GM12878 (cell line): ENCODE results near the gene PLAAT3. TPM values are rescaled to one million over a fixed set of nuclear protein-coding genes. Genes with fewer than 3 reads are reported as not detected.
"Not testable (repeated sequence)": the region's sequence is repeated elsewhere in the genome, so short reads cannot be mapped to it uniquely, and the experiment has no call there.

Source experiments
- ATAC-seq: fragments of 200-7000 bp; cut with Tn5 transposase; 3 replicates; pipeline ENCODE4 v1.9.1; 2020; ENCODE audit warnings: mild to moderate bottlenecking, moderate library complexity
- BruUV-seq: library from RNA; stranded (reverse); fragments of 400-500 nt; replicated peaks from 2 replicates; lab custom pipeline; 2021; lab: Mats Ljungman, UMichigan
- CTCF ChIA-PET: fragments of 300-600 bp; sonication (Branson Sonifier 250); formaldehyde crosslinking; extraction: SDS; loops from one replicate; lab custom pipeline; 2021; ENCODE audit warnings: inconsistent platforms; lab: Yijun Ruan, JAX
- POLR2A ChIA-PET: fragments of 350-600 bp; formaldehyde crosslinking; extraction: SDS; loops from one replicate; lab custom pipeline; 2021; ENCODE audit warnings: inconsistent platforms; lab: Charles Lee
- RAD21 ChIA-PET: fragments of 300-600 bp; sonication (Branson Sonifier 250); formaldehyde crosslinking; loops from one replicate; lab custom pipeline; 2023; ENCODE audit warnings: antibody characterized with exemption; ENCODE audit not compliant: unreplicated experiment; lab: Charles Lee
- SMC1A ChIA-PET: fragments of 300-600 bp; sonication (Branson Sonifier 250); formaldehyde crosslinking; loops from one replicate; lab custom pipeline; 2023; ENCODE audit not compliant: unreplicated experiment, uncharacterized antibody; lab: Charles Lee
- DNase-seq: peaks from one replicate; pipeline ENCODE4 v3.0.0-alpha.2; 2011; ENCODE audit warnings: low read depth, low spot score
- FAIRE-seq: peaks from 3 replicates; lab custom pipeline; 2011; peaks lifted over from hg19 to GRCh38; lab: Jason Lieb, UNC
- H2AFZ ChIP-seq: 2 replicates; pipeline ENCODE4 v1.6.0; 2011; ENCODE audit warnings: low read depth, low read length, control low read depth; ENCODE audit not compliant: control insufficient read depth
- H3K27ac ChIP-seq: 2 replicates; pipeline ENCODE4 v1.5.1; 2011; ENCODE audit warnings: control low read depth; ENCODE audit not compliant: control insufficient read depth, insufficient read depth
- H3K27me3 ChIP-seq, 2 experiments: replicated peaks in 1 of 2; 2 replicates each; pipeline versions ENCODE4 v1.6.0 to v1.6.1; 2011; ENCODE audit warnings: low read length in 1 of 2; ENCODE audit not compliant: control insufficient read depth in 2 of 2, insufficient read depth in 2 of 2
- H3K36me3 ChIP-seq, 2 experiments: 2 replicates each; pipeline ENCODE4 v1.5.1; 2011; ENCODE audit warnings: low read length in 1 of 2; ENCODE audit not compliant: control insufficient read depth in 2 of 2, insufficient read depth in 2 of 2
- H3K4me1 ChIP-seq: 2 replicates; pipeline ENCODE4 v1.6.1; 2011; ENCODE audit warnings: mild to moderate bottlenecking, low read length, moderate library complexity, mixed read lengths; ENCODE audit not compliant: control insufficient read depth, insufficient read depth
- H3K4me2 ChIP-seq: 2 replicates; pipeline ENCODE4 v1.6.0; 2011; ENCODE audit warnings: control low read depth; ENCODE audit not compliant: control insufficient read depth, insufficient read depth
- H3K4me3 ChIP-seq: fragments of 200-600 bp; sonication (generic); 2 replicates; pipeline ENCODE4 v1.5.1; 2016
- H3K79me2 ChIP-seq: 2 replicates; pipeline ENCODE4 v1.6.0; 2011; ENCODE audit warnings: low read length; ENCODE audit not compliant: control insufficient read depth, insufficient read depth
- H3K9ac ChIP-seq: 2 replicates; pipeline ENCODE4 v1.8.0; 2011; ENCODE audit warnings: low read length, control low read depth, mixed read lengths; ENCODE audit not compliant: control insufficient read depth, insufficient read depth
- H3K9me3 ChIP-seq: replicated peaks from 3 replicates; pipeline ENCODE4 v1.5.1; 2011; ENCODE audit warnings: mild to moderate bottlenecking, low read length; ENCODE audit not compliant: control insufficient read depth, insufficient read depth
- H4K20me1 ChIP-seq: 2 replicates; pipeline ENCODE4 v1.6.0; 2011; ENCODE audit not compliant: control insufficient read depth, insufficient read depth
- IKZF1 ChIP-seq: fragments of 450-650 bp; conservative IDR thresholded peaks from 2 replicates; pipeline ENCODE4 v1.6.1; 2017; ENCODE audit warnings: antibody characterized with exemption, mild to moderate bottlenecking
- SMC3 ChIP-seq: IDR thresholded peaks from 2 replicates; pipeline ENCODE4 v1.6.1; 2011; ENCODE audit warnings: low read length, improper control_type of control experiment, borderline replicate concordance
- SUZ12 ChIP-seq: fragments of 200-600 bp; sonication (generic); IDR thresholded peaks from one replicate; pipeline ENCODE4 v1.6.1; 2018; ENCODE audit warnings: antibody characterized with exemption, mild to moderate bottlenecking; ENCODE audit not compliant: unreplicated experiment
- ZNF274 ChIP-seq: IDR thresholded peaks from one replicate; pipeline ENCODE4 v1.8.0; 2011; ENCODE audit not compliant: insufficient read length, insufficient read depth
- whole genome bisulfite sequencing: methylation state at CpG from one replicate; pipeline ENCODE4 v1.1.6; 2016; ENCODE audit warnings: low lambda C conversion rate; ENCODE audit not compliant: insufficient replicate concordance, insufficient coverage; ENCODE audit errors: missing lambda C conversion rate; 5-methylcytosine and 5-hydroxymethylcytosine counted together
- in situ Hi-C: fragments of 300-500 bp; cut with MboI; formaldehyde crosslinking; loops from 9 replicates; pipeline ENCODE4 v1.14.3; 2018; ENCODE audit warnings: mixed read lengths
- intact Hi-C: fragments of 100-400 bp; cut with micrococcal nuclease; formaldehyde crosslinking; loops from one replicate; pipeline ENCODE4 v1.14.2; 2022; ENCODE audit not compliant: unreplicated experiment
- polyA plus RNA-seq, 11 experiments: library from polyadenylated mRNA; depleted of rRNA in 4 of 11; unstranded in 6 of 11; stranded (reverse) in 5 of 11; fragments of >200 nt; fragmentation: Nextera tagmentation in 4 of 11; fragmentation: Illumina TruSeq in 1 of 11; extraction: Ambion mirVana in 4 of 11; extraction: Trizol in 1 of 11; gene quantifications; 1 replicate in 1 of 11; 2 replicates in 10 of 11; pipeline versions ENCODE4 v1.2.1 to v1.2.3, GENCODE V29; 2011 to 2016; ENCODE audit warnings: inconsistent platforms in 2 of 11, missing spikeins in 2 of 11, low read depth in 1 of 11
- total RNA-seq, 4 experiments: library from RNA; depleted of rRNA in 3 of 4; stranded (reverse); fragments of >200 nt in 3 of 4; fragmentation: Illumina TruSeq in 1 of 4; extraction: Trizol in 1 of 4; gene quantifications; 2 replicates each; pipeline versions ENCODE4 v1.2.1 to v1.2.3, GENCODE V29; 2013 to 2021

Gene PLAAT3
- total and polyA plus RNA-seq, 10 of the 15 experiments (the other 5 are each of a cell fraction or from before 2014, with no cell fraction given) = 4.8 to 37.0 (median 14.8) TPM

- Histone ChIP-seq H3K9ac (no peak overlapping the region), H3K4me3 (no peak overlapping the region), H3K36me3 (no peaks in the 10 kb centered on the region), H3K4me2 (no peak overlapping the region), H3K79me2 (no peaks in the 10 kb centered on the region), H3K4me1 (no peaks in the 10 kb centered on the region), H4K20me1 (no peaks in the 10 kb centered on the region), H3K27ac (no peak overlapping the region), H2AFZ (no peak overlapping the region), H3K27me3 (no peaks in the 10 kb centered on the region), H3K9me3 (no peaks in the 10 kb centered on the region)
- no peak for ATAC-seq
- in situ Hi-C loops (no loop called here), intact Hi-C loops (no loop called here)
- no TSS peak for BruUV-seq
- SMC1A ChIA-PET = interaction anchor here (0.9 kb wide), 1 partner anchor 83 kb away, joined by 3 read pairs; no protein-coding TSS in a partner anchor
- CTCF ChIA-PET = interaction anchor here (1.1 to 2.5 kb wide), 3 partner anchors 16 to 140 kb away, joined by 3 to 7 read pairs (median 6); no protein-coding TSS in a partner anchor
- RAD21 ChIA-PET = interaction anchor here (1.4 kb wide), 1 partner anchor 141 kb away, joined by 4 read pairs; no protein-coding TSS in a partner anchor
- TF ChIP-seq SMC3 (no peak), SUZ12 (no peak), IKZF1 (no peak), ZNF274 (no peak)
- DNase-seq = no peak
- 64% methylated on average over 6 of the region's 6 CpGs for WGBS
- no peak for FAIRE-seq
- POLR2A ChIA-PET = interaction anchor here (0.7 kb wide), 1 partner anchor 58 kb away, joined by 3 read pairs; no protein-coding TSS in a partner anchor
Observed at GRCh38 chr11:63619967-63620366, 5.7 kb upstream of the PLAAT3 start.

GRCh38 chr11:63617686-63618085 lies 3.5 kb upstream of the PLAAT3 start:
- H3K9me3 ChIP-seq, DNase-seq, RAD21 ChIA-PET, H3K4me1 ChIP-seq, H3K27me3 ChIP-seq, H4K20me1 ChIP-seq, in situ Hi-C loops, H3K4me2 ChIP-seq, POLR2A ChIA-PET, H3K27ac ChIP-seq, H2AFZ ChIP-seq, H3K36me3 ChIP-seq, H3K9ac ChIP-seq, BruUV-seq, SMC1A ChIA-PET, intact Hi-C loops, ATAC-seq, H3K4me3 ChIP-seq, H3K79me2 ChIP-seq, FAIRE-seq: not testable (repeated sequence)
- CTCF ChIA-PET = interaction anchor here (0.6 to 1.3 kb wide), 2 partner anchors 18 to 604 kb away, joined by 3 read pairs; no protein-coding TSS in a partner anchor
- WGBS = 55% methylated on average over 5 of the region's 5 CpGs
